Measurements from ENCODE around the gene SSTR3.
A peak's percentile ranks its signal among the peaks of the same experiment; 100 is the strongest.

The SSTR3 gene

DNA sequence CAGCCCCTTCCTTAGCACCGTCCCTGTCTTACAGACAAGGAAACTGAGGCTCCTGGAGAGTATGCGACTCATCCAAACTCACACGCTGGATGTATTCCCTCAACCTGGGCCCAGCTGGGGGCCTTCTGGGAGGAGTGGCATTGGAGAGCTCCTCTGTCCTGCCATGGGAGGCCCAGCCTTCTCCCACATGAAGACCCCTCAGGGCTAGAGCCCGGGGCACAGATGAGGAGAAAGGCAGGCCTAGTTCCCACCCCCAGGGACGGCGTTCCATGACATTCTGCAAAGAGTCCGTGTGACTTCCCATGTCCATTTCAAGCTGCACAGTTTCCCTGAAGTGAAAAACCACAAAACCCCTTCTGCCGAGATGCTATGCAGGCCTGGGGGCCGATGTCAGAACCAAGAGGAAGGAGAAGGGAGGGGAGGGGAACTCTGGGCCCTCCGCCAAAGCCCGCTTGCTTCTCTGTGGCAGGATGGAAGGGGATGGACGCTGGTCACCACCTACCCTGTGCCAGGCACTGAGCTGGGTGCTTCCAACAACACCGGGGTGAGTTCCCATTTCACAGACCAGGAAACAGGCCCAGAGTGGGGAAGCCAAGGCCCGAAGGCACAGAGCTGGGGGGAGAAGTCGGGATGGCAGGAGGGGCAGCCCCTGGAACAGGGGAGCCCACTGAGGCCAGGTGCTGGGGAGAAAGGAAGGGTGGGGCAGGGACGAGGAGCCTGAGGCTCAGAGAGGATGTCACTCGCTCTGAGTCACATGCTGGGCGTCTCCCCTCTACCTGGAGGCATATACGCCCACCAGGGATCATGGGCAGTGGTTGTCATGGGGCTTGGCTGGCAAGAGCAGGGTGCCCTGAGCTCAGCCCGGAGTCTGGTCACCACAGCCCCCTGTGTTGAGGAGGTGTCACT is 16.1 kb upstream of the SSTR3 start:
- peak in 1 of 2 donors; percentile 23 for DNase-seq

DNA sequence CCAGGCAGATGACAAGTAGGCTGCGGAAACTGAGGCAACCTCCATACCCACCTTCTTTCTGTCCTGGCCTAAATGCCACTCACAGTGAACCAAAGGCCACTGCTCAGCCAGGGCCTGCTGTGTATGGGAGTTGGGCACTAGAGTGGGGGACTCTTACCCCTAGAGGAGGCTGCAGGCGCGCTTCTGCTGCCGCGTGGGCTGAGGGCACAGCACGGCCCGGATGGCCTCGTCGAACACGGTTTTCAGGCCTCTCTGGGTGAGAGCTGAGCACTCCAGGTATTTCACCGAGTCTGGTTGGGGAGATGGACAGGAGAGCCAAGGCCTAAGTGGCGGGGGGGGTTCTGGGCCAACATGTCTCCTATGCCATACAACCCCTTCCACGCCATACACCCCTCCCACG is 14.2 kb upstream of the SSTR3 start:
- no peak for DNase-seq

DNA sequence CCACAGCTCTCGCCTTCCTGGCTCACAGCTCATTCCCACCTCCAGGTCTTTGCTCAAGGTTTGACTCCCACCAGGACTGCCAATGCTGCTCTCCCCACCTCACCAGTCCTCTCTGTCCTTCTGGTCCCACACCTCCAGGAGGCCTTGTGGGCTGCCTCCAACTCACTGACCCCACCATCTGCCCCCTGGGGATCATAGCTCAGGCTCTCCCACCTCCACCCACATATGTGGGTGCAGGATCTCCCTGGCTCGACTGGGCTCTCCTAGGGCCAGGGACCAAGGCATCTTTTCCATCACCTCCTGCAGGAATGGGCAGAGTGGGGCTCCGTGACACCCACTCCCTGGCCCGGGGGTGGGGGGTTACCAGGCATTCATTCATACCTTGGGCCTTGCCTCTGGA is 13.8 kb upstream of the SSTR3 start:
- DNase-seq, result no peak

DNA sequence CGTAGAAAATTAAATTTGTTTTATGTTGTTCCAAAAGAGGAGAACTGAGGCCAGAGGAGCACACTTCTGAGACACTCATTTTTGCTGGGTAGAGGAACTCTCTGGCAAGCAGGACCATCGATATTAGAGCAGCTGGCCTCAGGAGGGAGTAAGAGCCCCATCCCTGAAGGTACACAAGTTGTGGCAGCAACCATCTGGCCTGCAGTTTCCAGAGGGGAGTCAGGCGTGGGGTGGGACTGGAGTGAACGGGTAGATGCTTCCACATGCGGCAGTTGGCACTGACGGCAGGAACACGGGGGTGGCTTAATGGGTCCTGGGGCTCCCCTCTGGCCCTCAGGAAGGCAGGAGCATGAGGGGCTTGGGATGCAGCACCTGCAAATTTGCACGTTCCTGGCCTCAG is 13.2 kb upstream of the SSTR3 start:
- no peak for DNase-seq

DNA sequence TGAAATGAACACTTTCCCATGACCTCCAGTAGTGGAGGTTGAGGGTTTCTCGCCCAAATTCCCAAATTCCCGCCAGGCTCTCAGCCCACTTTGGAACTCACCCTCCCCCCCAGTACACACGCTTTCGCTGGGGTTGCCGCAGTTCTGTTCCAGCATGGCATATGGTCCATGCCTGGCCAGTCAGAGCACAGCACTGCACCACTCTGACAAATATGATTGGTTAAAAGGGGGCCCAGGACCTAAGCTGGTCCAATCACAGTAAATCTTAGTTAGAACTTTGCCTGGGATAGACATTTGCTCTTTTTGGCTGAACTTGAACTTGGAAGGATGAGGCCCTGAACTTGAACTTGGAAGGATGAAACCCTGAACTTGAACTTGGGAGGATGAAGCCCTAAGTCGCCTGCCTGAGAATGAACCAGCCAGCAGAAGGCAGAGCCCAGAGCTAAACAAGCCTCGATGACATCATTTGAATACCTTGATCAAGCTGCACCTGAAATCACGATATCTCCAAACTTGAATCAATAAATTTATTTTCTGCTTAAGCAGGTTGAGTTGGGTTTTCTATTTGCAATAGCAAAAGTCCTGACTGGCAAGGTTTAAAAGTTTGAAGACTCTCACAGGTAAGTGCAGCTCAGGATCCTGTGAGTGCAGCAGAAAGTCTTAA is 12.6 kb upstream of the SSTR3 start:
- no peak for DNase-seq

DNA sequence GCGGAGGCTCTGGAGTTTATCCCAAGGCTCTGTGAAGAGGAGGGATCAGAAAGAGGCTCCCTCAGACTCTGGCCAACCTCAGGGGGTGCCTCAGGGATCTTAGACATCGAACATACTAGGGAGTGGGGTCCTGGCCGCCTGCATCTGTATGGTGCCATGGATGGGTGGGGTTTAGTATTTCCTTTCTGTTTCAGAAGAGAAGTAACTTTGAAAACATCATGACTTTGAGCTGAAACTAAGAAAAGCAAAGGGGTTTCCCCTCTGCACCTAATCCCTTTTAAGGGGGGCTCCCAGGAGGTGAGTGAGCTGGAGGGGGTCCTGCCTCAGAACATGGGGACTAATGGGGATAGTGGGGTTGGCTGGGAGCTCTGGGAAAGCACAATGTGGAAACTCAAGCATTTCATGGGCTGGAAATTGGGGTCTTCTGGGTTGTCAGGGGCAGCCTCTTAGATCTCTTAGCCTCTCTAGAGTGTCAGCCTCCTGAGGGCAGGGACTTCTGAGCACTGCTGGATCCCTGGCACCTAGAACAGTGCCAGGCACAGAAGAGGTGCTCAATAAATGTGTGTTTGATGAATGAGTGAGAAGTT is 11.8 kb upstream of the SSTR3 start:
- DNase-seq, result no peak

DNA sequence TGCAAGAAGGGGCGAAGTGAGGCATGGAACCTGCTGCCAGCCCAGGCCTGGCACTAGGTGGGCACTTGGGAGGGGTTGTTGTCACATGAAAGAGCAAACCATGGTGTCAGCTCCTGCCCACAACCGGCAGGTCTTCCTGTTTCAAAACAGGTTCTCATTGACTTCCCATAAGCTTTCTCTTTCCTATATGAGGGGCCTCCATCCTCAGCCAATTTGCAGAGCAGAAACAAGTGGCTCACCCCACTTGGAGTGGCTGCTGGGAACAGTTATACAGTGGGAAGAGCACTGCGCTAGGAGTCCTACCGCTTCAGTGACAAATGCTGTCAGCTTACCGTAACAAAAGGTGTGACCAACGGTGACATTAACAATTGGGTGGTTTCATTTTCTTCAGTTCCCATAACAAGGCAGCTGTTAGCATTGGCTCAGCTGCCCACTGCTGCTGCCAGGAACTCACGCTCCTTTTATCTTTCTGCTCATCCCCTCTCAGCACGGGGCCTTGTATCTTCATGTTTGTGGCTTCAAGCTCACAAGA is 10.2 kb upstream of the SSTR3 start:
- no peak for DNase-seq

DNA sequence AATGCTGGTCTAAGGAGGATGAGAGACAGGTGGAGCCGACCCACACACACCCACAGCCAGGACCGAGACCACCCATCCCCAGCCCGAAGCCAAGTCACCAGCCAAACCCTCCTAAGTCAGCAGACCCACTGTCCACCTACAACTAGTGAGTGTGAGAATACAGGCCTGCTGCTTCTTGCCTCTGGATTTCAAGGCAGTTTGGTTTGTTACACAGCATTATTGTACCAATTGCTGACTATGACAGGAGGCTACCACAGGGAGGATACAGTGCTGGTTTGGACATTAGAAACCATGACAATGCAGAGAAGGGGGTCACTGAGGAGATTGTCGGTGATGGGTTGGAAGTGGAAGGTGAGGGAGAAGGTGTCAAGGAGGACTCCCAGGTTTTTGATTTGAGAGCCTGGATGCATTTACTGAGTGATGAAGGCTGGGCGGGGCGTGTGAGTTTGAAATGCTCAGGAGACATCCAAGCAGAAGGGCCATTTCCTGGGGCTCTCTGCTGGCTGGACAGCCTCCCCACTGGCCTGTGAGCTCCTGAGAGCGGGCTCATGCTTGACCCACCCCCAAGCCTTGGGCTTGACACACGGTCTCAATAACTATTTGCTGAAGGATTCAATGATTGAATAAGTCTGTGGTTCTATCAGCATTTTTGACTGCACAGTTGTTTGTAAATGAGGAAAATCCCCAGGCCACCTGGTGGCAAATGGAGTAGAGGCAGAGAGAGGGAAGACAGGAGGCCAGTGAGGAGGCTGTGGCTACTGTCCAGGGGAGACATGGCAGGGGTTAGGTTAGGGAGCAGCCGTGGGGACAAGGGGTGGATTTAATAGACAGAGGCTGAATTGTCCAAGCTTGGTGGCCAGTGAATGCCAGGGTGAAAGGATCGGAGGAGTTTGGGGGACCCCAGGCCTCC is 9.4 kb upstream of the SSTR3 start:
- no peak for DNase-seq

DNA sequence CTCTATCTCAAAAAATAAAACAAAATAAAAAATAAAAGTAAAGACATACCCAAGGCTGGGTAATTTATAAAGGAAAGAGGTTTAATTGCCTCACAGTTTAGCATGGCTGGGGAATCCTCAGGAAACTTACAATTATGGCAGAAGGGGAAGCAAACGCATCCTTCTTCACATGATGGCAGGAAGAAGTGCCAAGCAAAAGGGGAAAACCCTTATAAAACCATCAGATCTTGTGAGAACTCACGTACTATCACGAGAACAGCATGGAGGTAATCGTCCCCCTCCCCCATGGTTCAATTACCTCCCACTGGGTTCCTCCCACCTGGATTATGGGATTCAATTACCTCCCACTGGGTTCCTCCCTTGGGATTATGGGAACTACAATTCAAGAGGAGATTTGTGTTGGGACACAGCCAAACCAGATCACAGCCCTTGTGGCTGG is 8.3 kb upstream of the SSTR3 start:
- DNase-seq, result no peak

DNA sequence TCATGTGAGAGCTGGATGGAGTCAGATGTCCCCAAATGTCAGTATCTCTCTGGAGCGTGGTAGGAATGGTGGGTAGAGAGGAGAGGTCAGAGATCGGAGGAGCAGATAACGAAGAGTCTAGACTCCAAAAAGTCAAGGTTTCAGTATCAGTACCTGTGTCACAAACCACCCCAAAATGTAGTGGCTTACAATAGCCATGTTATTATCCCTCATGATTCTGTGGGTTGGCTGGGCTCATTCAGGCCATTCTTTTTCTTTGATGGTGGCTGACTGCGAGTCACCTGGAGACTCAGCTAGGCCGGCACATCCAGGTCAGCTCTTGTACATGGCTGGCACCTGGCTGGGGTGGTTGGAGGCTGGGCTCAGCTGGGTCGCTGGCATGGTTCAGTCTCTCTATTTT is 7.3 kb upstream of the SSTR3 start:
- no peak for DNase-seq

DNA sequence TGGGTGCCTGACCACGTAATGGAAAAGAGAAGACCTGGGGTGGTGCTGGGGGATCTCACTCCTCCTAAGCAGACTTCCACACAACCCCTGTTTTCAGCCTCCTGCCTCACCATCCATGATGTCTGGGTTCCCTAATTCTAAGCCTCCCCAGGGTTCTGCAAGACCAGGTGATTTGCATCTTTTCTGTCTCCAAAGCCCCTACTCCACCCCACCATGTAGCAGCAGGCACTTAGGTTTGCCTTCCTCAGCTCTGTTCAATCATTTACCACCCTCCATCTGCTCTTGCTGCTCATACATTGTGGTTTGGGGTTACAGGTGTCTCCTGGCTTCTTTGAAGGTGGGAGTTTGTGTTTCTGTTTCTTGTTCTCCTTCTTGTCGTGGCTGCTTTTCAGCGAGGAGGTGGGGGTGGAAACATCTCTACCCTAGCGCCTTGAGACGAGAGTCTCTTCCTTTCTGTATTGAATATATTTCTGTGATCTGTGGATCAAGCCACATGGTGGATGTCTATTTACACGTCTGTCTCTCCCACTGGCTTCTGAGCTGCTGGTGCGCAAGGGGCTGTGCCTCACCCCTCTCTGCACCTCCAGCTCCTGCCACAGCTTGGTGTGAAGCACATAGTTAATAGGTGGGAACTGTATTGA is 6.6 kb upstream of the SSTR3 start:
- no peak for DNase-seq

DNA sequence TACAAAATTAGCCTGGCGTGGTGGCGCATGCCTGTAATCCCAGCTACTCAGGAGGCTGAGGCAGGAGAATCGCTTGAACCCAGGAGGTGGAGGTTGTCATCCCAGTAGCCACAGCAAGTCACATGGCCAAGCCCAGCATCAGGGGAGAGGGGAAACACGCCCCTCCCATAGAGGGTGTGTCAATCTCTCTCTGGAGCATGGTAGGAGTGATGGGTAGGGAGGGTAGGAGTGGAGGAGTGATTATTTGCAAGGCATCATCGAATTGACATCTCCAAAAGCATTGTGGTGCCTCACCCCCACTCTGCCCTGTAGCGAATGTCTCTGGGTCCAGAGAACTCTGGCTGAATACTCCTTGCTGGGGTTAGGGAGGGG is 6.1 kb upstream of the SSTR3 start:
- DNase-seq, result no peak

DNA sequence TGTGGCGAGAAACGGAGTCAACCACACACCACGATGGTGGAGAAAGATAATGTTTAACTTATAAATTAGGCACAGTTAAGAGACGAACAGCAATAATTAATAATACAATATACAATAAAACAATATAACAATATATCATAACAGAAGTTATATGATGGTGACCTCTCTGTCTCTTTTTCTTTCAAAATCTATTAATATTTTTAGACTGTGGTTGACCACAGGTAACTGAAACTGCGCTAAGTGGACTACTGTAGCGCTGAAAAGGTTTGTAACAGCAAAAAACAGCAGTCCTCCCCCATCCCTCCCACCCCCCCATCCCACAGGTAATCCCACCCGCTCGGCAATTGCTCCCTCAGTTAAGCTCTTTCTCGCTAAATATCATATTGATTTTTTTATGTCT is 3.6 kb upstream of the SSTR3 start:
- no peak for DNase-seq

DNA sequence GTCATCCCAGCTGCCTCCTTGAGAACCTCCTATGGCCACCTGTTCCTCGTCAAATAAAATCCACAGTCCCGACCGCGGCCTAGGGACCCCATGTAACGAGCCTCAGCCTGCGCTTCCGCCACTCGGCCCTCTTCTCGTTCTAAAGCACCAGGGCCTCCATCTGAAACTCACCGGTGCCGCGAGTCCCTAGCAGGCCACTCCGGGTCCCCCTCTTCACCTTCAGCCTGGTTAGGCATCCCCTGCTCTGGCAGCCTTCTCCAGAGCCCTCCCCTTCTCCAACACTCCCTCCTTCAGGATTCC is 2.4 kb upstream of the SSTR3 start:
- DNase-seq, result no peak

DNA sequence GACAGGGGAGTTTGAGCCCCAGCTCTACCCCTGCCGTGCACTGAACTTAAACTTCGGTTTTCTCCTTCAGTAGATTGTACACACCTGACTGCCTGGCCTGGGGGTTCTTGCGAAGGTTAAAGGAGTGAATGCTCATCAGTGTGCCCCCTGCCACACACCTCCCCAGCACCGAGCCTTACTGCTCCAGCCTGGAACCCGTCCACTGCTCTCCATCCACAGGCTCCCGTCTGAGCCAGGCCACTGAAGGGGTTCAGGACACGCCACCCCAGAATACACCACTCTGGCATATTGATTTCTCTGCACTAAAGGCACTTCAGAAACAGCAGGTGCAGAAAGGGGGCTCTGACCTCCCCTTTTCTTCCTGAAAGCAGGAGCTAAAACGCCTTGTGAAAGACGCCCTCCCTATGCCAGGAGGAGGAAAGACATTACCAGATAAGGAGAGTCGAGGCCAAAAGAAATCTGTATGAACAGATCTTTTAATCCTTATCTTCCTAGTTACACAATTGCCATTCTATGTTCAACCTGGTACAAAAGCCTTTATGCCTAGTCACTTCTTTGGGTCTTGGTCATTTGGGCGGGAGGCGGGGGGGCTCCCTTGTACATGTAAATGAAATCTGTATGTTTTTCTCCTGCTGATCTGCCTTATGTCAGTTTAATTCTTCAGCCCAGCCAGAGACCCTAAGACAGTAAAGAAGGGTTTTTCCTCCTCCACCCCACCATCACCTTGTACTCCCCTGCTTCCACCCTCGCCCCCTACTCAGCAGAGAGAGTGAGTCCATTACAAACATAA is 1.9 kb upstream of the SSTR3 start:
- DNase-seq, result no peak

DNA sequence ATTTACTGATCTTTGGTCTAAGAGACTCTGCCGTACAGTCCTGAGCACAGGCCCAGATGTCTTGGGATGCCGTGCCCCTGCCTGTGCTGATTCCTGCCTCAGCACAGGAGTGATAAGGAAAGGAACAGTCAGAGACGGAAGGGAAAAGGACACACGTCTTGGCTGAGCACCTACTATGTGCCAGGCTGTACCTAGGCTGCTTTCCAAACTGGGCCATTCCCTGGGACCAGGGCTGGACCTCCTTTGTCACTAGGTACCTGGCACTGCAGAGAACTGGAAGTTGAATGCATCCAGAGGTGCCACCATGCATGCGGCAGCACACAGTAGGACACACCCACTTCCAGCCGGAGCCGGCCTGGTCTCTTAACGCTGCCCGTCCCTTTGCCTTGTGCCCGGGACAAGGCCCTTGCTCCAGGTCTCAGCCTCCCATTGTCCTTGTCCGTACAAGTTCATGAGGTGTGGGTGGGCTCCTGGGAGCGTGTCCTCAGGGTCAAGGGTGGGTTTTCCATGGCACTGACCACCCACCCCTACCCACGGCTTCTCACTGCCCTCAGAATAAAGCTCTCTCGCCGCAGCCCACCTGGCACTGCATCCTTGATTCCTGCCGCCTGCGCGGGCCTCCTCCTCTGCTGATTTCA is 1.1 kb upstream of the SSTR3 start:
- DNase-seq, result no peak

DNA sequence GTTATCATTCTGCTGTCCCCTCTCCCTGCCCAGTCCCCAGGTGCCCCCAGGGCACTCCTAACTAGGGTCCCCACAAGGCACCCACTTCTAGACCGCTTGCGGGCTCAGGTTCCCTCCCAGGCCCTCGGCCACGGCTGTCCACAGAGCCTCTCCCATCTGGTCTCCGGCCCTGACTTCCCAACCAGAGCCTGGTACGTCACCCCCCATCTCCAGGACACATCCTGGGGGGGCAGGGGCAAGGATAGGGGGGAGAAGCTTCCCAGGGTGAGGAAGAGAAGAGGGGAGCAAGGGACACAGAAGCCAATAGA is 457 bp downstream of the SSTR3 start:
- DNase-seq, result no peak

DNA sequence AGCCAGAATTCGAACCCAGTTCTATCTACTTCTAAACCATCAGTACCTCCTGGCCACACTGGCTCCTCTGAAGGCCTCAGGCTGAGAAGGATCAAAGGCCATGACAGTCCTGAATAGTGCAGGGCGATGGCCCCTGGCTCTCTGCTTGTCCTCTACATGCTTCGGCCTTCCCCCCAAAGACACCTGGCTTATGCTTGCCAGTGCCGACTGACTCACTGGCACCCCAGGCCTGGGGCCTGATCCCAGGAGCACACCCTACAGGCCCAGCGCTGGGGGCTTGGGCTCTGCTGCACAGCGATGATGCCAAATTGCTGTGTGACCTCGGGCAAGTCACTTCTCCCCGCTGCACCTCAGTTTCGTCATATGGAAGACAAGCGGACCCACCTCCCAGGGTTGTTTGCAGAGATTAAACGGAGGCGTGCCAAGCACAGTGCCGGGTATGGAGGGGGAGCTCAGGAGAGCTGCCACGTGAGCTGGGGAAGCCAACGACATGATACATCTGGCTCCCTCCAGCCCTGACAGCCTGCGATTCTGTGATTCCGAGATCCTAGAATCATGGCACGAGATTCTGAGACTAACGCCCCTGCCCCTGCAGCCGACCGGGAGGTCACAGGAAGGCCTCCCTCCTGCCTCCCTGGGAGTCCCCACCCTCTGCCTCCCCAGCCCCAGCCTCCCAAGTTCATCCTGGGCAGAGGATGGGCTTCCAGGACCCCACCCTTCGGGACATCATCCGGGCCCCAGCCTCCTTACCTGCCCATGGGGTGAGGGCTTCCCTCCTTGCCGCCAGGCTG is 1.0 kb downstream of the SSTR3 start:
- DNase-seq, result no peak

DNA sequence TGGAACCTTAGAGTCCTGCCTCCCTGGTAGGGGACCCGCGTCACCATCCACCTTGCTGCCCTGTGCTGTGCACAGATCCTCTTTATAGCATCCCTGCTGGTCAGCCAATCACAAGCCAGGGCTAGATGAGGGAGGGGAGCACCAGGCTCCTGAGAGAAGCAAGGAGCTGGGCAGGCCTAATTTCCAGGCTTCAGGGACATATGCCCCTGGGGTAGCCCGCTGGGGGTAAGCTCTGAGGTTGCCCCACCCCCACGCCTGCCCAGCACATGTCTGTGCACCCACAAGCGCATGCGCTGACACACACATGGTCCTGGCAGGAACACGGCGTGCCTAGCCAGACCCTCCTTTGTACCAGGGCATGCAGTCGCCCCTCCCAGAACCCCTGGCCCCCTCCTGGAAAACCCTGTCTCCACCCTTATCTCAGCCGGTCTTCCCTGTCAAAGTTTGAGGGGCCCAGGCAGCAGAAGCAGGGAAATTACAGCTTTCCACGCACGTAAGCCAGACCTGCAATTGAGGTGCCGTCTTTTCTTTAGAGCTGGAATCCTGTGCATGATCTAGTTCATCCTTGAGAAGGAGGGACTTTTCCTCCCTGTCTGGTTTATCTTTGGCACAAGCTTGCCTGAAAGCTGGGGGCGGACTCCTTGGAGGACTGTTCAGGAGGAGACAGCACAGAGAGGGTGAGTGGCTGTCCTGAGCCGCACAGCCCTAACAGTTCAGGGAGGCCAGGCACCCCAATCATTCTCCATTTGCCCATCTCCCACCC is 2.1 kb downstream of the SSTR3 start:
- no peak for DNase-seq
